ENCODE results near the gene SSRP1.

DNA sequence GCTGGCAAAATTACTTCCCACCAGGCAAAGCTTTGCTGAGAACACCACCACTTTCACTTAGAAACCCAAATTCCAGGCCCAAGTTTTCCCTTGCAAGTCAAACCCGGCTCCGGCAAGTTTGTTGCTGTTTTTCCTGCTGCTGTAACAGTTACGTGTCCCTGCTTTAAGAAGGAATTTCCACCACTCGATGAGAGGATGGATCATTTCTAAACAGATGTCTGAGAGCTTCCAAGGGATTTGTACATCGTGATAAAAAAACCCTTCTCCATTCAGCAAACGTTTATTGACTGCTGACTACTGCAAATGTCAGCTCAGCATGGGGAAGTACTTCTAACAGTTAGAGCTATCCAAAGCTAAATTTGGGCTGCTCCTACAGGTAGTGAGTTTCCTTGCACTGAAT, 22.2 kb upstream of the SSRP1 start:
- no peak for TF ChIP-seq CTCF (conservative IDR thresholded peaks at IDR 0.05; ENCODE audit: low read depth, low read length)
- no peak for TF ChIP-seq RAD21 (IDR thresholded peaks at IDR 0.05; ENCODE audit: low read length)
- TF ChIP-seq, protein P1, sequence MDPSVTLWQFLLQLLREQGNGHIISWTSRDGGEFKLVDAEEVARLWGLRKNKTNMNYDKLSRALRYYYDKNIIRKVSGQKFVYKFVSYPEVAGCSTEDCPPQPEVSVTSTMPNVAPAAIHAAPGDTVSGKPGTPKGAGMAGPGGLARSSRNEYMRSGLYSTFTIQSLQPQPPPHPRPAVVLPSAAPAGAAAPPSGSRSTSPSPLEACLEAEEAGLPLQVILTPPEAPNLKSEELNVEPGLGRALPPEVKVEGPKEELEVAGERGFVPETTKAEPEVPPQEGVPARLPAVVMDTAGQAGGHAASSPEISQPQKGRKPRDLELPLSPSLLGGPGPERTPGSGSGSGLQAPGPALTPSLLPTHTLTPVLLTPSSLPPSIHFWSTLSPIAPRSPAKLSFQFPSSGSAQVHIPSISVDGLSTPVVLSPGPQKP (IDR thresholded peaks at IDR 0.05; ENCODE audit: borderline replicate concordance, low read depth, low read length), result no peak
- TF ChIP-seq POLR2A (IDR thresholded peaks at IDR 0.05; ENCODE audit: low read depth, low read length), result no peak
- no peak for TF ChIP-seq MAZ (IDR thresholded peaks at IDR 0.05; ENCODE audit: borderline replicate concordance, low read depth, low read length)
- TF ChIP-seq CEBPB (IDR thresholded peaks at IDR 0.05; ENCODE audit: low read depth, low read length), result no peak
- no peak for TF ChIP-seq FOS (IDR thresholded peaks at IDR 0.05; ENCODE audit: low read depth, low read length)
- TF ChIP-seq RFX5 (IDR thresholded peaks at IDR 0.05; ENCODE audit: low read depth, low read length), result no peak
- no peak for TF ChIP-seq SMC3 (IDR thresholded peaks at IDR 0.05; ENCODE audit: low read depth, low read length)
- TF ChIP-seq MAFK (IDR thresholded peaks at IDR 0.05; ENCODE audit: low read depth, low read length), result no peak
